ENCODE measurements around the gene IL1RAPL1. TPM values are rescaled to one million over a fixed set of nuclear protein-coding genes. Genes with fewer than 3 reads are reported as not detected.

Gene IL1RAPL1
- total RNA-seq, 2 donors from 2014 or later, result 0.66 to 1.1 TPM

- TF ChIP-seq CTCF (conservative IDR thresholded peaks at IDR 0.05), result no peak
- no peaks in the 10 kb centered on the region for H3K4me1 ChIP-seq (ENCODE audit: control insufficient read depth, insufficient read depth, low read length)
- H3K4me3 ChIP-seq (ENCODE audit: low read length), result no peak overlapping the region
- H3K9me3 ChIP-seq (ENCODE audit: control insufficient read depth, low read length), result no peaks in the 10 kb centered on the region
- H3K9ac ChIP-seq (ENCODE audit: extremely low read depth, low read length, poor library complexity, severe bottlenecking), result no peak overlapping the region
- no peaks in the 10 kb centered on the region for H3K27me3 ChIP-seq (ENCODE audit: control insufficient read depth, insufficient read depth, low read length, poor library complexity, severe bottlenecking)
- no peaks in the 10 kb centered on the region for H3K9me3 Mint-ChIP-seq
- H3K27ac Mint-ChIP-seq, result no peak overlapping the region
- DNase-seq, result no peak
- no peaks in the 10 kb centered on the region for H3K36me3 Mint-ChIP-seq (ENCODE audit: low read depth)
- no peaks in the 10 kb centered on the region for H3K27me3 Mint-ChIP-seq (ENCODE audit: insufficient read depth)
- no peaks in the 10 kb centered on the region for H3K4me1 Mint-ChIP-seq
- H3K4me3 Mint-ChIP-seq, result no peak overlapping the region
- no peak overlapping the region for H3K27ac ChIP-seq (ENCODE audit: low read depth, low read length)
- H3K36me3 ChIP-seq (ENCODE audit: control insufficient read depth, insufficient read depth, low read length), result no peaks in the 10 kb centered on the region
- WGBS, 2 experiments (ENCODE audit: insufficient coverage in 1 of 2, insufficient read length in 1 of 2), result 81 to 91% methylated on average over 2 of the region's 4 CpGs
Measured at GRCh38 chrX:29788991-29789699, 1201.9 kb downstream of the IL1RAPL1 start.

DNA sequence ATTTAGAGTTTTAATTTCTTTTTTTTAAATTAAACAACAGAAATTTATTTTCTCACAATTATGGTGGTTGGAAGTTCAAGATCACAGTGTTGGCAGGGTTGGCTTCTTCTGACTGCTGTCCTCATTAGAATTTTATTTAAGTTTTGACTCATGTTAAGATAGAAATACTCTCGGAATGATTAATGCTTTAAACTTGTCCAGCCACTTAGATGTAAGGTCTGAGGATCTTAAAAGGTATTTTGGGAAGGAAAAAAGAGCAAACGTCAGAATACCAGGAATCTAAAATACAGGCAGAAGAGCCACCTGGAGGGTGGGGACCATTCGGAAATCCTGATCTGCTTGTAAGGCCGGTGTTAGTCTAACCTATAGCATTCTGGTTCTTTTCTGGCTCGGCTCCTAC lies 1205.1 kb downstream of the IL1RAPL1 start:
- H3K27ac Mint-ChIP-seq, result no peak overlapping the region
- no peaks in the 10 kb centered on the region for H3K27me3 Mint-ChIP-seq (ENCODE audit: insufficient read depth)
- H3K27me3 ChIP-seq (ENCODE audit: control insufficient read depth, insufficient read depth, low read length, poor library complexity, severe bottlenecking), result no peaks in the 10 kb centered on the region
- H3K4me1 ChIP-seq (ENCODE audit: control insufficient read depth, insufficient read depth, low read length), result no peaks in the 10 kb centered on the region
- TF ChIP-seq CTCF (conservative IDR thresholded peaks at IDR 0.05), result no peak
- H3K4me3 ChIP-seq (ENCODE audit: low read length), result no peak overlapping the region
- no peak for DNase-seq
- H3K4me3 Mint-ChIP-seq, result no peak overlapping the region
- H3K27ac ChIP-seq (ENCODE audit: low read depth, low read length), result no peak overlapping the region
- H3K9me3 Mint-ChIP-seq, result no peaks in the 10 kb centered on the region
- no peaks in the 10 kb centered on the region for H3K36me3 ChIP-seq (ENCODE audit: control insufficient read depth, insufficient read depth, low read length)
- H3K36me3 Mint-ChIP-seq (ENCODE audit: low read depth), result no peaks in the 10 kb centered on the region
- H3K9me3 ChIP-seq (ENCODE audit: control insufficient read depth, low read length), result no peaks in the 10 kb centered on the region
- H3K9ac ChIP-seq (ENCODE audit: extremely low read depth, low read length, poor library complexity, severe bottlenecking), result no peak overlapping the region
- no peaks in the 10 kb centered on the region for H3K4me1 Mint-ChIP-seq
- WGBS, 2 experiments (ENCODE audit: insufficient coverage in 1 of 2, insufficient read length in 1 of 2), result 93% methylated on average over 5 of the region's 5 CpGs; no CpG with 5 or more reads in 1 of the 2 experiments

DNA sequence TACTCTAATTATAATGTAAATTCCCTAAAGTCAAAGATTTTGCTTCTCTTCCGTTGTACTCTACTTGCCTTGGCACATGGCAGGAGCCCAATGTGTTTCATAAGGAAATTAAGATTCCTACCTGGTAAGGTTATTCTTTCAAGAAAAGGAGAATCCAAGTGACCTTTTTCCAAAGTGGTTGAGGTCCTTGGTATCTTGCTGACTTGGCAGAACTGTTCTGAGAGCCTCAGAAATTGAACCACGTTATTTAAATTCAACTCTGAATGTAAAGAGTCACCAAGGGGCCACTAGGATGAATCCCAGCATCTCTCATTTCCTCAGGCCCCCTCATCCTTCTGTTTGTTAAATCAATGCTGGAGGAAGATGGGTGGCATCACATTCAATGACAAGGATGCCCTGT lies 1209.9 kb downstream of the IL1RAPL1 start:
- no peak overlapping the region for H3K9ac ChIP-seq (ENCODE audit: extremely low read depth, low read length, poor library complexity, severe bottlenecking)
- Mint-ChIP-seq H3K4me3 (no peak overlapping the region), H3K4me1 (no peaks in the 10 kb centered on the region), H3K9me3 (no peaks in the 10 kb centered on the region), H3K27ac (no peak overlapping the region), H3K36me3 (ENCODE audit: low read depth) (no peaks in the 10 kb centered on the region), H3K27me3 (ENCODE audit: insufficient read depth) (no peaks in the 10 kb centered on the region)
- H3K27ac ChIP-seq (ENCODE audit: low read depth, low read length), result no peak overlapping the region
- H3K36me3 ChIP-seq (ENCODE audit: control insufficient read depth, insufficient read depth, low read length), result no peaks in the 10 kb centered on the region
- TF ChIP-seq CTCF (conservative IDR thresholded peaks at IDR 0.05), result no peak
- H3K27me3 ChIP-seq (ENCODE audit: control insufficient read depth, insufficient read depth, low read length, poor library complexity, severe bottlenecking), result no peaks in the 10 kb centered on the region
- no peaks in the 10 kb centered on the region for H3K9me3 ChIP-seq (ENCODE audit: control insufficient read depth, low read length)
- 95 to 100% methylated on average over 1 to 2 of the region's 2 CpGs for WGBS, 2 experiments (ENCODE audit: insufficient coverage in 1 of 2, insufficient read length in 1 of 2)
- no peaks in the 10 kb centered on the region for H3K4me1 ChIP-seq (ENCODE audit: control insufficient read depth, insufficient read depth, low read length)
- no peak for DNase-seq
- H3K4me3 ChIP-seq (ENCODE audit: low read length), result no peak overlapping the region
